ENCODE results near the gene RNF114.
"Not testable (repeated sequence)": the region's sequence is repeated elsewhere in the genome, so short reads cannot be mapped to it uniquely, and the experiment has no call there.

RNF114 gene

DNA sequence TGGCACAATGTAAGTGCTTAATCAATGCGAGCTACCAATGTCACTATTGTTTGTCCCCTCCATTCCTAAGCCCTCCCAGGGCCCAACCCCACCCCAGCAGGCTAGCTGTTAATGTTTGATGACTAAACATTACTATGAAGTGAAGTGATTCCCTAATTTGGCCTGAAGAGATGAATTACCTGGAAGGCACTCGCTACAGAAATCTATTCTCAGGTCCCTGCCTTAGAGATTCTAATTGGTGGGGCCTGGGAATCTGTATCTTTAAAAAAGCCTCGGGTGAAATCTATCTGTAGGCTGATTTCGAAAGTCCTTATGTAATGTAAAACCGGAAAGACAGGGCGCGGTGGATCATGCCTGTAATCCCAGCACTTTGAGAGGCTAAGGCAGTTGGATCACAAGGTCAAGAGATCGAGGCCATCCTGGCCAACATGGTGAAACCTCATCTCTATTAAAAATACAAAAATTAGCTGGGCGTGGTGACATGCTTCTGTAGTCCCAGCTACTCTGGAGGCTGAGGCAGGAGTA, 29.6 kb downstream of the RNF114 start:
- DNase-seq, result no peak

DNA sequence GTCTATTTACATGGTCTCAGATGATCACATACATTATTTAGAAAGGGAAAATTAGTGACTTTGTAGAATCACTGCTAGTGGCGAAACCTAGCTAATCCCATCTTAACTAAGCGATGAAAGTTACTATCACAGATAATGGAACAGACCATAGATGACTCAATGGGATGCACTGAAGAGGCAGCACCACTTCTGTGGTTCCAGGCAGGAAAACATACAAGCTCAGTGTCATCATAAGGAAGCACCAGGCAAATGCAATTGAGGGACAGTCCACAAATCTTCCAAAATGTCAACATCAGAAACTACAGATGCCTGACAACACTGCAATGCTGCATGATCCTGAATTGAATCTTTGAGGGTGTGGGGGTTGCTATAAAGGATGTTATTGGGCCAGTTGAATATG, 30.7 kb downstream of the RNF114 start:
- no peak for DNase-seq

DNA sequence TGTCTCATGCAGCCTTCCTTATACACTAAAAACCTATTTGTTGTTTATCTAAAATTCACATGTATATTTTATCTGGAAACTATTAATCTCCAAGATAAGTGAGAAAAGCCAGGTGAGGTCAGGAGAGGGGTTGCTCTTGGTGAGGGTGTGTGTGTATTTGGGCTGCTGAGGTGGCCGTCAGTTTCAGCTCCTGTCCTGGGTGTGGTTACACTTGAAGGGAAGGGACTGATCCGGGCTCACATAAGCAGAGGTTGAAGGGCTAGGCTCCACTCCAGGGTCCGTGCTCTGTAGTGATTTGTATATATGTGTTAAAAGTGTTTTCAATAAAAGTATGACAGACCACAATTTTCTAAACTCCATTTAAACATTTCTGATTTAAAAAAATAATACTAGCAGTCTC, 33.0 kb downstream of the RNF114 start:
- no peak for DNase-seq

DNA sequence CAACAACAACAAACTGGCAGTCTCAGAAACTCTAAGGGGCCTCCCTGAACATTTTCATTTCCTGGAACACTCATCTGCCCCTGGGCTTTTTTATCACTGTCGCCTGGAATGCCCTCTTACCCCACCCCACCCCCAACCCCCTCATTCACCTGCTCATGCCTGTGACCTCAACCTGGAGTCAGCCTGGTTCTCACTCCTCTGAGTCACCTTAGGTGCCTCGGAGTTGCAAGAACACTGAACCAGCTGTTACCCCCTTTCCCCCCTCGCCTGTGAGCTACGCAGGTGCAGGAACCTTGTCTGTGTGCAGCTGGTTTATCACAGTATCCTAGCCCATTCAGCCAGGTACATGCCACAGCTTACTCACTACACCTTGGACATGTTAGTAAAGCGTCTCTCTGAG, 33.7 kb downstream of the RNF114 start:
- DNase-seq, result no peak

DNA sequence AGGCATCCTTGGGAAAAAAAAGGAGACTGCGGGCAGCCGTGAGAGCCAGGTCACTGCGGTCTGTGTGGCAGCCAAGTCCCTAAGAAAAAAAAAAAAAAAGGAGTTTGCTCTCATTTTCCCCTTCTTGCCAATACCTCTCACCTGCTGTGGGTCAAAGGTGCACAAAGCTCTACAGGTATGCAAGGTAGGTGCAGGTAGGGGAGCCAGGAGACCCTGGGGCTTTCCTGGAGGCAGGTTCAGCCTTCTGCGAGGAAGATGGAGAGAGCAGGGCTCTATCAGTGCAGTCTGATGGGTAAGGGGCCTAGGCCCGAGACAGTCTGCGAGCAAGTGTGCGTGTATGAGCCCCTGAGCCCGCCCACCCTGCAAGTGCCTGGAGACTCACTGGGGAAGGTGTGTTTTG, 34.3 kb downstream of the RNF114 start:
- no peak for DNase-seq

DNA sequence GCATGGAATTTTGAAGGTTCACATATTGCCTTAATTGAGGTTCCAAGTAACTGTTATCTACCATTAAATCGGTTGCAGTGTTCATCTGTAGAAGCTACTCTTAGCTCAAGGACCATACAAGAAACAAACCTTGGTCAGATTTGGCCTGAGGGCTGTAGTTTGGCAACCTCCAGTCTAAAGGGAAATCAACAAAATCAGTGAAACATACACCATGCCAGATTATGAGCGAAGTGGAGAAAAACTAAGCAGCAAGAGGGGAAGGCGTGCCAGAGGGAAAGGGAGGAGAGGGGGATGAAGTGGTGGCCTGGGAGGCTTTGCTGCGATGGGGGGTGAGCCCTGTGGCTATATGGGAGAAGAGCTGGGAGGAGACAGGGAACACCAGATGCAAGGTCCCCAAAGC, 37.8 kb downstream of the RNF114 start:
- no peak for DNase-seq

DNA sequence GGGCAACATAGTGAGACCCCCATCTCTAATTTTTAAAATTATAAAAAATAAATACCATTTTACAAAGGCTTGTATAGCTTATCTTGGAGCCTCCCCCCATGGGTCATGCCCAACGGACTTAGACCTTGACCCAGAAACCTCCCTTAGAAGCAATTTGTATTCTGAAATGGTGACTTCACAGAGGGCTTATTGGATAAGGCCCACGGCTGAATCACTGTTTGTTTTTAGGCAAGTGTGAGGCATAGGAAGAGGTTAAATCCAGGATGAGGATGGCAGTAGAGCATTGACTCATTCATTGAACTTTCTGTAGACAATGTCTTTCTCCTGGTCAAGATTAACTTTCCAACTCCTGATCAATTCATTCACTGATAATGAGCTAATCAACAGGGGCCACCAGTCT, 40.3 kb downstream of the RNF114 start:
- no peak for DNase-seq

DNA sequence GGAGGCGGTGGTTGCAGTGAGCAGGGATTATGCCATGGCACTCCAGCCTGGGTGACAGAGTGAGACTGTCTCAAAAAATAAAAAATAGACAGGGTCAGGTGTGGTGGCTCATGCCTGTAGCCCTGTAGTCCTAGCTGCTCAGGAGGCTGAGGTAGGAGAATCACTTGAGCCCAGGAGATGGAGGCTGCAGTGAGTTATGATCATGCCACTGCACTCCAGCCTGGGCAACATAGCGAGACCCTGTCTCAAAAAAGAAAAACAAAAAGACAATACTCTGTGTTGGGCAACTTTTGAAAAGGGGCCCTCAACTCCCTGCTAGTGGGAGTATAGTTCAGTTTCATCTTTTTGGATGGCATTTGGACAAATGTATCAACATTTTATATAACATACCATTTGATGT, 41.5 kb downstream of the RNF114 start:
- not testable (repeated sequence) for DNase-seq

DNA sequence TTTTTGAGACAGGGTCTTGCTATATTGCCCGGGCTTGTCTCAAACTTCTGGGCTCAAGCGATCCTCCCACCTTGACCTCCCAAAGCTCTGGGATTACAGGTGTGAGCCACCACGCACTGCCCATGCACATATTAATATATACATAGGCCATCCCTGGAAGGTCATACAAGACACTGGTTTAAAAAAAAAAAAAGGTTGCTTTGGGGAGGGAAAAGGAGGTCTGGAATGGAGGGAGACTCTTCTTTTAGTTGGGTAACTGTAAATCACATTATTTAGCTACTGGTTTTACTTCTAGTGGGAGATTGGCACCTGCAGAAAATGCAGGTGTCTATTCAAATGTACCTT, 42.5 kb downstream of the RNF114 start:
- DNase-seq, result no peak

DNA sequence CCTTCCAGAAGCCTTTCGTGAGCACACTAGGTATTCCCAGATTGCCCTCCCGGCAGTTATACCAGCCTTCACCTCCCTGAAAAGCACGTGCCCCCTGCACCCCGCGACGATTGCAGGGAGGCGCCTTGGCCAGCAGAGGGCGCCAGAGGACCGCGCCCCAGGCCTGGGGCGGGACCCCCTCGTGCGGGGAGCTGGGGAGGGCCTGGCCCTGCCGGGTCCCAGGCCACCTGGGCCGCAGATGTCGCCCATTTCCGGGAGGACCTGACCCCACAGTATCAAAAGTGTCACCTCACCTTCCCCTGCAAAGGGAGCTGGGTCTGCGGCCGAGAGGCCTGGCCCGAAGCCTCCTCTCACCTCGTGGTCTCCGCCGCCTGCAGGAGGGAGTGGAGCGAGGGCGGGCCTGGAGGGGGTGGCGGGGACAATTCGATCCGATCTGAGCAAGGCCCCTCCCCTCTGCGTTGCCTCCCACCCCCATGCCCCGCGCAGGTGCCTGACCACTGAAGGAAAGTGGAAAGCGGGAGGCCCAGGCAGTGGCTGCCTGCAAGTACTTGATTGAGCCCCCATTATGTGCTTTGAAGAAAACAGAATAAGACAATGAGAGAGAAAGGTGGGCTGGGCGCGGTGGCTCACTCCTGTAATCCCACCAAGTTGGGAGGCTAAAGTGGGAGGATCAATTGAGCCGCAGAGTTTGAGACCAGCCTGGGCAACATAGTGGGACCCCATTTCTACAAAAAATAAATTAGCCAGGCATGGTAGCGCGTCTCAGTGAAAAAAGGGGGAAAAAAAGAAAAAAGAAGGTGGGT, 43.0 kb downstream of the RNF114 start:
- DNase-seq, result peak; percentile 68 to 87

DNA sequence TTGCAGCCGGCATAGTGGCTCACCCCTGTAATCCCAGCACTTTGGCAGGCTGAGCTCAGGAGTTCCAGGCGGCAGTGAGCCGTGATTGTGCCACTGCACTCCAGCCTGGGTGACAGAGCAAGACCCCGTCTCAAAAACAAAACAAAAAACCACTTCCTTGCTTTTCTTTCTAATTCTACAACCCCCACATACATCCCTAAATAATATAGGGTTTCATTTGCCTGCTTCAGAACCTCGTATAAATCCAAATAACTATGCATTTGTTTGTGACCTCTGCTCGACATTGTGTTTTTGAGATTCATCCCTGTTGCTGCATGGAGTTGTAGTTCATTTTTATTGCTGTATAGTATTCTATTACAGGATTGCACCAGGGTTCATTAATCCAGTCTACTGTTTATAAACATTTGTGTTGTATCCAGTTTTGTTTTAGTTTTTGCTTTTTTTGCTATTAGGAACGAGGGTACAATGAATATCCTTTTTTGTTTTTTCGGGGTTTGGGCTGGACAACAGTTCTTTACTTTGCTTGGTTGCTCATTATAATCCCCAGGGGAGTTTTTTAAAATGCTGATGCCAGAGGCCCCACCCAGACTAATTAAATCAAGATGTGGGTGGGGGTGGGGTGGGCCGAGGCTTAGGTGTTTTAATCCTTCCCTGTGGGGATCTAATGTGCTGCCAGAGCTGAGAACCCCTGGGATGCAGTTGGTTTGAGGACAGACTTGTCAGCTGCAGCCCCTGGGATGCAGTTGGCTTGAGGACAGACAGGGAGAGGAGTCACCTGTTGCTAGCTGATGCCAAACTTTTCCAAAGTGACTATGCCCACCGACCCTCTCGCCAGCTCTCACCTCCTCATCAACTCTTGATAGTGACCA, 44.2 kb downstream of the RNF114 start:
- no peak for DNase-seq

DNA sequence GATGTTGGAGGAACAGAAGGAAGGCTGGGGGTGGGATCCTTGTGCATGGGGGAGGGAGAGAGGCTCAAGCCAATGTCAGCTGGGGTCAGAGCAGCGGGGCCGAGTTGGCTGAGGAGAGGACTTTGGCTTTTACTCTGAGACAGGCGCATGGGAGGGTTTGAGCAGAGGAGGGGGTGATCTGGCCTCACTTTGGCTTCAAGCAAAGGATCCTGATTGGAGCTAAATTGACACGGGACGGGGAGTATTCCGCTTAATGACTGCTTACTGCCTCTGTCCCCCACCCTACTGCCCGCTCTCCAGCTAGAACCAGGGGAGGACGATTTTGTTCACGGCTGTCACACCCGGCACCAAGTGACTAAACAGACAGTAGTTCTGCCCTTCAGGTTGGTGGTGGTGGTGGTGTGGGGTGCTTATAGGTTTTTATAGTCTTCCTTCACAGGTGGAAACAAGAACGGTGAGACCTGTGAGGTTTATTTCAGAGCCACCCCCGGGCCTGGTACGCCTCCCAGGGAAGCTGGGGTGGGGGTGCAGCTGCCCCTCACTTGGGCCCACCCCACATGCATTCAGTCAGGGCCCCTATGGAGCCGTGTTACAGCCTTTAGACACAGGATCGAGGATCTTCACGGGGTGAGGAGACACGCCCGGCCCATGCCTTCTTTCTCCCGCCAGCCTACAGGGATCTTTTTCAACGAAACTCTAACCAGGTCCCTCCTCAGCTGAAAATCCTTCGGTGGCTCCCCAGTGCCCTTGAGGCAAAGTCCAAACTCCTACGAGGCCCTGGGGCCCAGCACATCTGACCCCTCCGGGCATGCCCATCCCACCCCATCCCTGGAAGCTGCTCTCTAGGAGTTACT, 45.2 kb downstream of the RNF114 start:
- DNase-seq, result no peak

DNA sequence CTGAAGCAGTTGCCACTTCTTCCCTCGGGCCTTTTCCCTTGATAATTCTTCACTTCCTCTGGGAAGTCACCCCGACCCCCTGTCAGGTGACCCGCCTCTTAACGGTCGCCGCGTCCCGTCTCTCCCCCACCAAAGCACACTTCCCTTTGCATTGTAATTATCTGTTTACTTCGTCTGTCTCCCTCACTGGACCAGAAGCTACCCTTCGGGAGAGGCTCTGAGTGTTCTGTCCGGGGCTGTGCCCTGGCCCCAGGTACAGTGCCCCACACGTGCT, 45.8 kb downstream of the RNF114 start:
- no peak for DNase-seq

DNA sequence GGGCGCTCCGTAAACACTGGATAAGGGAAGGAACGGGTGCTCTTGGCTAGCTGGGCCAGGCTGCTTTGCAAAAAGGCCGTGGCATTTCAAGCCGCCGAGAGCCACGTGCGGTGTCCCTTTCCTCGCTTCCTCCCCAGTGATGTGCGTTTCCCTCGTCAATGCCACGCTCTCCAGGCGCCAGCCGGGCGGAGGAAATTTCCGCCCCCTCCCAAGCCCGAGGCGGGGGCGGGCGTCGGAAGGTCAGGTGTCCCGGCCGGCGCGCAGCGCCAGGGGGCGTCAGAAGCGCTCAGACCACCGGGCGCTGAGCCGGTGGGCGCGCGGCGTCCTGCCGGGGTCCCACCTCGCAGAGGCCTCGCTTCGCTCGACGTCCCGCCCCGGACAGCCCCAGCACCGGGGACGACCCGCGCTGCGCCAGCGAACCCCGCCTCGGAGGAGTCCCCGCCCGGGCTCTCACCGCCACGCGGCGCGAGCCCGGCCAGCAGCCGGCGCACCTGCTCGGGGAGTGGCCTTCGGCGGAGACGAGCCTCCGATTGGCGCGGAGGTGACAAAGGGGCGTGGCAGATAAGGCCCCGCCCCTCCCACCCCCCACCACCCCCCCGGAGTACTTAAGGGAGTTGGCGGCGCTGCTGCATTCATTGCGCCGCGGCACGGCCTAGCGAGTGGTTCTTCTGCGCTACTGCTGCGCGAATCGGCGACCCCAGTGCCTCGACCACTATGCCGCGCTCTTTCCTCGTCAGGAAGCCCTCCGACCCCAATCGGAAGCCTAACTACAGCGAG, 46.3 kb downstream of the RNF114 start, which contains the start of gene SNAI1:
SNAI1 (plus strand) TSS at position 635 of the 777 bp plus-strand sequence; CDS start at position 715, 80 bp downstream.
- peak; percentile 68 to 92 for DNase-seq

DNA sequence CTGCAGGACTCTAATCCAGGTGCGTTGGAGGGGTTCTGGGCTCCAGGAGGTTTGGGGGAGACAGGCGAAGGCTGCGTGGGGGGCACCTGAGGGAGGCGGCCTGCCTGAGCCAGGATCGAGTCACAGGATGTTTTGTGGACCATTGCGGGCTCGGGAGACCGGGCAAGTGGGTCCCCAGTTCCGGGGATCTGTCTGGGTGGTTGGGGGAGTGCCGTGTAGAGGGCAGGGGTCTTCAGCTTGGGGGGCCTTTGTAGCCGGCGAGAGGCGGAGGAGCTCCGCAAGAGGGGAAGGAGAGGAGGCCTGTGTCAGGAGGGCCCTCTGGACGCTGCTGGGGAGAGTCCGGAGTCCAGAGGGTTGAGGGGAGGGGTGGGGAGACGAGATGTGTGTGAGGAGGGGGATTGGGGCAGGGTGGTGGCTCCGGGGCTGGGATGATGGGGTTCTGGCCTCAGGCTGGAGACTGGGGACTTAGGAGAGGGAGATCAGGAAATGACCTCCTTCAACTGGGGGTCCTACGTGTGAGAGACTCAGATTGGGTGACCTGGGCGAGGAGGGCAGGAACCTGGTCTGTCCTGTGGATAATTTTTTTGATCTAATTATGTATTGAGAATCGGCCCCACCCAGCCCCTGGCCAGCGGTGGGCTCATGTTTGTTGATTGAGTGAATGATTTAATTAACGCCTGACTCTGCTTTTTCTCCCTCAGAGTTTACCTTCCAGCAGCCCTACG, 47.1 kb downstream of the RNF114 start:
- peak in 1 of 2 experiments; percentile 53 for DNase-seq

DNA sequence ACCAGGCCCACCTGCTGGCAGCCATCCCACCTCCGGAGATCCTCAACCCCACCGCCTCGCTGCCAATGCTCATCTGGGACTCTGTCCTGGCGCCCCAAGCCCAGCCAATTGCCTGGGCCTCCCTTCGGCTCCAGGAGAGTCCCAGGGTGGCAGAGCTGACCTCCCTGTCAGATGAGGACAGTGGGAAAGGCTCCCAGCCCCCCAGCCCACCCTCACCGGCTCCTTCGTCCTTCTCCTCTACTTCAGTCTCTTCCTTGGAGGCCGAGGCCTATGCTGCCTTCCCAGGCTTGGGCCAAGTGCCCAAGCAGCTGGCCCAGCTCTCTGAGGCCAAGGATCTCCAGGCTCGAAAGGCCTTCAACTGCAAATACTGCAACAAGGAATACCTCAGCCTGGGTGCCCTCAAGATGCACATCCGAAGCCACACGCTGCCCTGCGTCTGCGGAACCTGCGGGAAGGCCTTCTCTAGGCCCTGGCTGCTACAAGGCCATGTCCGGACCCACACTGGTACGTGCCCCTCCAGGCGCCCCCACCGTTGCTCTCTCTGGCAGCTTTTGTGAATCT, 47.7 kb downstream of the RNF114 start:
- DNase-seq, result peak in 1 of 2 experiments; percentile 18

DNA sequence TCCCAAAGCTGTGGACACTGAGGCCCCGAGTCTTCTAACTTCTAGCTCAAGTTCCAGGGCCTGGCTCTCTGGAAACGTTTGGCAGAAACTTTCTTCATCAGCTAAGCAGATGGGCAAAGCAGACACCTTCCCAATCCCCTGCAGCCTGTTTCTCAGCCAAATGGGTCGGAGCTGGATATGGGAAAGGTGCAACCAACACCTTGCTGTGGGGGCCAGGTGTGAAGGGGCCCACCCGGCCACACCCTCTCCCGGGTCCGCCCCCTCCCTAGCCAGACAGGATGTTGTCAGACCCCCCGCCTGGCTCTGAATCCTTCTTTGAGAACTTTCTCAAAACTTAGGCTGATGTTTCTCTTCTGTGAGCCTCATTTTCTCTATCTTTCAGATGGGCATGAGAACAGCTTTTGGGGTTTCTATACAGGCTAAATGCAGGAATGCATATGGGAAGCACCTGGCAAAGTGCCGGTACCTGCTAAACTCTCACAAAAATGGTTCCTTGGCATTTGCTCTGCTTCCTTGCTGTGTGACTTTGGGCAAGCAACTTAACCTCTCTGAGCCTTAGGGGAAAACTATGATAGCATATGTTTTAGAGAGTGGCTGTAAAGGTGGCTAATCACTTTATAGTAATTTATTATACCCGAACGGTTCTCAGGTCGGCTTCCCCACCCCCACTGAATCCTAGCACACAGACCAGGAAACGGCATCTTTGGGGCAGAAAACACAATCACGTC, 48.4 kb downstream of the RNF114 start:
- no peak for DNase-seq

DNA sequence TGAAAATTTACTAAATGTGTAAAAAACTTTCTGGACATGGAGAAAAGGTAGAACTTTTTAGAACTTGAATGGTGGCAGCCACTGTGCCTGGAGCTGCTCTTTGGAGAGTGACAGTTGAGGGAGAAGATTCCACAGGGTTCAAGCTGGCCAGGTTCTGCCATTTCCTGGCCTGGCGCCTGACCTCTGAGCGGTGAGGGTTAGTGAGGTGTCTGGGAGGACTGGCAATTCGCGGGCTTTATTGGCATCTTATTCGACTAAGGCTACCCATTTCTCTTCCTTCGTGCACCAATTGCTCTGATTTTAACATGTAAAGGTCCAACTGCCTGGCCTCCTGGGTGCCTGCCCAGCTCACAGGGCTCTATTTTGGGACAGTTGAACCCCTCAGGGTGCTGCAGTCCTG, 49.0 kb downstream of the RNF114 start:
- no peak for DNase-seq

DNA sequence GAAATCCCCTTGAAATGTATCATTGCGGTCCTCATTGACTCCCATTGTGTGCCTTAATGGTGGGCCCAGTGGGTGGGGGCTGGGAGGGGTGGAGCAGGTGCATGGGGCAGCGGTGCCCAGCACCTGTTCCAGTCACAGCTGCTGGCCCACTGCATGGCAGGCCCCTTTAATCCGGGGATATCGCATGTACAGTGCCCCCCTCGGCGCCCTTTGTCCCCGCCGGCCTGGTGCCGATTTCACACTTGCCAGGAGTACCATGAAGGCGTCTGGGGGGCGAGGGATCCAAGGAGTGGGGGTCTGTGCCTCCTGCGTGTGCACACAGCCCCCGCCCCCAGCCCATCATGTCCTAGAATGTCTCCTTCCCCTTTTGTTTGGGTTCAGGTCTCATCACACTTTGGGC, 49.4 kb downstream of the RNF114 start:
- DNase-seq, result no peak

DNA sequence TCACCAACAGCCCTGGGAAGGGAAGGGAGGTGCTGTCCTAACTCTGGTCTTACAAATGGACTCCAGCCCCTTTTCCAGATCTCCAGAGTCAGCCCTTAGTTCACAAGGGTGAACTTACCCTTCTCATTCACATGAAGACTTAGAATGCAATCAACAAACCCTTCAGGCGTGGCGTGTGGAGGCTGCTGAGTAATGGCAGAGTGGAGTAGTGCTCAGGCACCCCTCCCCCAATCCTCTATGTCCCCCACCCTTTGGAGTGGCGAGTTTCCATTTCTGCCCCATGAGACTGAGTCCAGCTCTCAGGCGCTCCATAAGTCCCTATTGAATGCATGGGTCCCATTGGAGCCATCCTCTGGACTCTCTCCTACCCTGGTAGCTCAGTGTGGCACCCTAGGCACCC, 49.9 kb downstream of the RNF114 start:
- DNase-seq, result no peak
